D721Med (cell line): ENCODE results near the gene AFG1L.
"Not testable (repeated sequence)": the region's sequence is repeated elsewhere in the genome, so short reads cannot be mapped to it uniquely, and the experiment has no call there.

ENCODE experiments used
- DNase-seq: peaks from one replicate; pipeline ENCODE4 v3.0.0; 2011; ENCODE audit warnings: low spot score; ENCODE audit not compliant: insufficient read length
- FAIRE-seq: peaks from 2 replicates; lab custom pipeline; 2011; peaks lifted over from hg19 to GRCh38; lab: Jason Lieb, UNC
- TF ChIP-seq, protein P1 (sequence below): IDR thresholded peaks from 2 replicates; pipeline ENCODE4 v1.5.1; 2012; ENCODE audit warnings: mild to moderate bottlenecking, control low read depth; ENCODE audit not compliant: insufficient read depth; ENCODE audit errors: missing control alignments

Gene AFG1L

DNA sequence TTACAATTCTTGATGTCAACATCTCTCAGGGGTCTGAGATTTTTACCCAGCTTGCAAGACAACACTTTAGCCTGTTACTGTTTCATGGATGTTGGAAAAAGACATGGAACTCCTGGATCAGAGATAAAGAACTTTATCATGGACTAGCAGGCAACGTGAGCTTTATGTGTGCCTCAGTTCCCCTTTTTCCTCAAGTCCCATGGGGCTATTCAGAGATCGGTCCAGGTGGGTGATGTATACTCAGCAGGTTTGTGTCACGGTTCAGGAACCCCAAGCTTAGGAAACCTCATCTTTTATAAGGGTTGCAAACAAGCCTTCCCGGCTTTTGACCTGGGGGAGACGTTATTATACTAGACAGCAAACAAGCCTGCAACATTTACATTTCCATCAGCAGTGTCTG lies 15.0 kb downstream of the AFG1L start:
- DNase-seq, result no peak
- TF ChIP-seq, protein P1, sequence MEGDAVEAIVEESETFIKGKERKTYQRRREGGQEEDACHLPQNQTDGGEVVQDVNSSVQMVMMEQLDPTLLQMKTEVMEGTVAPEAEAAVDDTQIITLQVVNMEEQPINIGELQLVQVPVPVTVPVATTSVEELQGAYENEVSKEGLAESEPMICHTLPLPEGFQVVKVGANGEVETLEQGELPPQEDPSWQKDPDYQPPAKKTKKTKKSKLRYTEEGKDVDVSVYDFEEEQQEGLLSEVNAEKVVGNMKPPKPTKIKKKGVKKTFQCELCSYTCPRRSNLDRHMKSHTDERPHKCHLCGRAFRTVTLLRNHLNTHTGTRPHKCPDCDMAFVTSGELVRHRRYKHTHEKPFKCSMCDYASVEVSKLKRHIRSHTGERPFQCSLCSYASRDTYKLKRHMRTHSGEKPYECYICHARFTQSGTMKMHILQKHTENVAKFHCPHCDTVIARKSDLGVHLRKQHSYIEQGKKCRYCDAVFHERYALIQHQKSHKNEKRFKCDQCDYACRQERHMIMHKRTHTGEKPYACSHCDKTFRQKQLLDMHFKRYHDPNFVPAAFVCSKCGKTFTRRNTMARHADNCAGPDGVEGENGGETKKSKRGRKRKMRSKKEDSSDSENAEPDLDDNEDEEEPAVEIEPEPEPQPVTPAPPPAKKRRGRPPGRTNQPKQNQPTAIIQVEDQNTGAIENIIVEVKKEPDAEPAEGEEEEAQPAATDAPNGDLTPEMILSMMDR, result no peak
- no peak for FAIRE-seq

DNA sequence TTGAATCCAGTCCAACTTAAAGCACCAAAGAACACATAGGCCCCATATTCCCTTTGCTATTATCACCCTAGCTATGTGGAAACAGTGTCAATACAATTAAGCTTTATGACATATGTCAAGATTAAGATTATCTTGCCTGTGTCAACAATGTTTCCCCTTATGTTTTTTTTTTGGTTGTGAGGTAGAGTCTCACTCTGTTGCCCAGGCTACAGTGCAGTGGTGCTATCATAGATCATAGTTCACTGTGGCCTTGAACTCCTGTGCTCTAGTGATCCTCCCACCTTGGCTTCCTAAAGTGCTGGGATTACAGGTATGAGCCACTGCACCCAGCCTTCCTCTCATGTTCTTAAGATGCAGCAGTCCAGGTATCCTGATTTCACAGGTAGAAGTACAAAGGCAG lies 17.8 kb downstream of the AFG1L start:
- FAIRE-seq (no peak), DNase-seq (no peak)
- TF ChIP-seq, protein P1, result no peak

DNA sequence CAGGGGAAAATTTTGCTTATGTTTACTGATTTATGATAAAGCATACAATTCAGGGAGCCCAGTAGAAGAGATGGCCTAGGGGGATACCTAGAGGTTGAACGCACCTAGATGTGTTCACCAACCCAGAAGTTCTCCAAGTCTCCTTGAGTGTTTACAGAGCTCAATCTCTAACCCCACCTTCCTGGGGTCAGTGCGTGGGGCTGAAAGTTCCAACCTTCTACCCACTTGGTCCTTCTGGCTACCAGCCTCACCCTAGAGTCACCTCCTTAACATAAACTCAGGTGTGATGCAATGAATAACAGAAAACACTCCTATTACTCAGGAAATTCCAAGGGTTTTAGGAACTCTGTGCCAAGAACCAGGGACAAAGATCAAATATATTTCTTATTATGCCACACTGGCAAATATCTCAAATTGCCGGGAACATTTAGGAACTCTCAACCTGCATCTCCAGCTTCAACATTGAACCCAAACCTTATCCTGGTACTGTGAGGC lies 26.4 kb downstream of the AFG1L start:
- no peak for DNase-seq
- TF ChIP-seq, protein P1, result no peak
- FAIRE-seq, result no peak

DNA sequence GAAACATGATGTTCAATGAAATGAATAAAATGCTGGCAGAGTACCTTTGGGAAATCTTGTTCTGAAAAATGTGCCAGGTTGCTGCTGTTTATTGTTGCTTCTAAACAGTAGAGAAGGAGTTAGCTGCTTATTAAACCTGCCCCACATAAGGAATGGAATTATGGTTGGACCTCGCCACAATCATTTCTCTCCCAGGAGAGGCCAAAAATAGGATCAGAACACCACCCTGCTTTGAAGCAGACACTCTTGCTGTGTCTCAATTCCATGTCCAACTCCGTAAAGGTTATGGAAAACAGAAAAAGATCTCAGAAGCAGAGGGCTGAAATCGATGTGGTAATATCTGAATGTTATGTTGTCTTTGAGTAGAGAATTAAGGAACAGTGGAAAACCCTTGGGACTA lies 27.9 kb downstream of the AFG1L start:
- DNase-seq (no peak), FAIRE-seq (no peak)
- TF ChIP-seq, protein P1, result no peak

DNA sequence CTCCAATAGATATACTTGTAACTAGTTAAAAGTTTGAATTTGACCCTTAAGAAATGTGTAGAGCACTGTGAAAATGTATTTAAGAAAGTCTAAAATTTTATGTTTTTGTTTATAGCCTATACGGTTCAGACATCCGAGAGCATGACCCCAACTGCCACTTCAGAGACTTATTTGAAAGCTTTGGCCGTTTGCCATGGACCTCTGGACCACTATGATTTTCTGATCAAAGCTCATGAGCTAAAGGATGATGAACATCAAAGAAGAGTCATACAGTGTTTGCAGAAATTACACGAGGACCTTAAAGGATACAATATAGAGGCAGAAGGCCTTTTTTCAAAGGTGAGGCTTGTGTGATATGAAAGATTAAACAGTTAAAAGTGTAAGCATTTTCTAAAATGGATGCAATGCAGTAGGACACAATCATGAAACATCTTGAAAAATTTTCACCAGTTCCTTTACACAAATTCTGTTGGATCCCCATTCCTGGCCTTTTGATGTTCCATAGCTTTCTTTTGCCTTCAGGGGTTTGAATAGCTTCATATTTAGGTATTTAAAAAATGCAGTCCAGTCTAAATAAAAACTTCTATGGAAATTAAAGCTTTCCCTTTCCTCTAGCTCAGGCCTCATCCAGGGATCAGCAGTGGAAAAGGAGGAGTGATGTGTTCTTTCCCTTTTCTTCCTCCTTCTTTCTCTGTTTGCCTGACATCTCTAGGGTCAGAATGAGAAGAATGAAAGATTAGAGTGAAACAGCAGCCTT lies 29.0 kb downstream of the AFG1L start:
- TF ChIP-seq, protein P1, result no peak
- FAIRE-seq (no peak), DNase-seq (no peak)

- not testable (repeated sequence) for FAIRE-seq, DNase-seq
Measured at GRCh38 chr6:108330221-108330785, 35.4 kb downstream of the AFG1L start.

GRCh38 chr6:108330806-108331205 lies 36.0 kb downstream of the AFG1L start:
- TF ChIP-seq, protein P1, result no peak
- FAIRE-seq (no peak), DNase-seq (no peak)
